GM21381 (cell line): ENCODE measurements around the gene UNC93A.
"Not testable (repeated sequence)": the region's sequence is repeated elsewhere in the genome, so short reads cannot be mapped to it uniquely, and the experiment has no call there.

ENCODE experiments used
- ATAC-seq: cut with Tn5 transposase; IDR thresholded peaks from one replicate; pipeline ENCODE4 v1.9.1; 2021; ENCODE audit warnings: mild to moderate bottlenecking, moderate library complexity; ENCODE audit not compliant: unreplicated experiment

The UNC93A gene

DNA sequence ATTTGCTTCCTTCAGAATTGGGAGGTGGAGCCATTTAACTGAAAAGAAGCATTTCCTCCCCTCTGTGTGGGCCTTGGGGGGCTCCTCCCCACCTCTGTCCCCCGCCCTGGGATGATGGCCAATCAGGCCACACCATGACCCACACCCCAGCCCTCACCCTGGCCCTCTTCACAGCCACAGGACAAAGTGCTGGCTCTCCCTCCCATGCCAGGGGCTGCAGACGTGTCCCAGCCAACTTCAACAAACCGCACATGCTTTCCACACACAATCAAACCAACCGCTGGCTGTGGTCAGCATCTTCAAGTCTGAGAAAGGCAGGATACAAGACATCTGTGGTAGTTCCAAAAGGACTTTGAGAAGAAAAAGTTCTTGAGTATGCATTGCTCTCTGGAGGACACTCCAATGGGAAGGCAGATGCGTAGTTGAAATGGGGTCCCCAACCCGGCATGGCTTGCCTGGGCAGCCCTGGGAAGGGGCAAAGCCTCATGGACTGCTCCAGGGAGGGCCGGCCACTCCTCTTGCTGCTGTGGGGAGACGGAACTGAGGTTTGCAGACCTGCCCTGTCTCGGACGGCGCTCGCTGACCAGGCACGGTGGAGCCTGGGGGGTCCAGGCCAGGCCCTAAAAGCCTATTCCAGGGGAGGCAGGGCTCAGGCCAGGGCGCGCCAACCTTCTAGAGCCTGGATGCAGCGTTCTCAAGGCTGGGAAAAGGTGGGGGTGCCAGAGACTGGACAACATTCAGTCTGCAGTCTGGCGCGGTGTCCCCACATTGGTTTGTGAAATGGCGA lies 45.9 kb downstream of the UNC93A start:
- ATAC-seq = no peak

DNA sequence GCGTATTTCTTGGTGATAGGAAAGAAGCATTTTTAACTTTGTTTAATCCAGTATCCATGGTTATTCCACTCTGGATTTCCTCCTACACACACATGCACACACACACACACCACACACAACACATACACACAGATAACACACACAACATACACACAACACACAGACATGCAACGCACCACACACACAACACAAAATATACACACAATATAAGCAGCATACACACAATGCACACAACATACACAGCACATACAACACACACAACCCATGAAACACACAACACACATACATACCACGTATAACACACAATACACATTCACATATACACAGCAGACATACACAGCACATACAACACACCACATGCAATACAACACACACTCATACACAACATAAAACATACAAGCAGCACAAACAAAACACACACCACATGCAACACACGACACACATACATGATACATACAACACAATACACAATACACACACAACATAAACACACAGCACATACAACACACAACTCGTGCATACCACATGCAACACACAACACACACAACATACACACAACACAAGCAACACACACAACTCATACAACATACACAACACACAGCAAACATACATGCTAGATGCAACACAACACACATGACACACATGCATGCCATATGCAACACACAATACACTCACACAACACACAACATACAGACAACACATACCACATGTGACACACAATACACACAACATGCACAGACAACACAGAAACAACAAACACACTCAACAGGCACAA lies 46.7 kb downstream of the UNC93A start:
- ATAC-seq = no peak

DNA sequence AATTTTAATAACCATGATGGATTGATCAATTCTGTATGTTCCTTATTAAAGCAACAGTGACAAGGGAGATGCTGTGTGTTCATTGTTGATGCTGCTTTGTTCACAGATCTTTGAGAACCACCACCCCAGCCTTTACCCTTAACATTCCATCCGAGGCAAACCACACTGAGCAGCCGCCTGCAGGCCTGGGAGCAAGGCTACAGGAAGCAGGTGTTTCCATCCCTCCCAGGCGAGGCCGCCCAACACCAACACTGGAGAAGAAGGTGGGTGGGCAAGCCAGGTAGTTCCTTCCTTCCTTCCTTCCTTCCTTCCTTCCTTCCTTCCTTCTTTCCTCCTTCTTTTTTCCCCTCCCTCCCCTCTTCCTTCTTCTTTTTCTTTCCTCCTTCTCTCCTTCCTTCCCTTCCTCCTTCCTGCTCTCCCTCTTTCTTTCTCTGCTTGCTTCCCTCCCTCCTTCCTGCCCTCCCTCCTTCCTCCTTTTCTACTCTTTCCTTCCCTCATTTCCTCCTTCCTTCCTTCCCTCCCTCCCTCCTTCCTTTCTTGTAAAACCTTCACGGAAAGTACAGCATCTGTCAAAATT lies 47.5 kb downstream of the UNC93A start:
- ATAC-seq = no peak

DNA sequence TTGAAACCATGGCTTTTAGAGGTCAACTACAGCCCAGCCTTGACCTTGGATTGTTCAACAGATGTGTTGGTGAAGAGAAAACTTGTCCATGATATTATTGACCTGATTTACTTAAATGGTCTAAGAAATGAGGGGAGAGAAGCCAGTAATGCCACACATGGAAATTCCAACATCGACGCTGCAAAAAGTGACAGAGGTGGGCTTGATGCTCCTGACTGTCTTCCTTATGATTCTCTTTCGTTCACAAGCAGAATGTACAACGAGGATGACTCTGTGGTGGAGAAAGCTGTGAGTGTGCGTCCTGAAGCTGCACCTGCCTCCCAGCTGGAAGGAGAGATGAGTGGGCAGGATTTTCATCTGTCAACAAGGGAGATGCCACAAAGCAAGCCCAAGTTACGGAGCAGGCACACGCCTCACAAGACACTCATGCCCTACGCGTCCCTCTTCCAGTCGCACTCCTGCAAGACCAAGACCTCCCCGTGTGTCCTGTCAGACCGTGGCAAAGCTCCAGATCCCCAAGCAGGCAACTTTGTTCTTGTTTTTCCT lies 50.0 kb downstream of the UNC93A start:
- ATAC-seq = no peak

DNA sequence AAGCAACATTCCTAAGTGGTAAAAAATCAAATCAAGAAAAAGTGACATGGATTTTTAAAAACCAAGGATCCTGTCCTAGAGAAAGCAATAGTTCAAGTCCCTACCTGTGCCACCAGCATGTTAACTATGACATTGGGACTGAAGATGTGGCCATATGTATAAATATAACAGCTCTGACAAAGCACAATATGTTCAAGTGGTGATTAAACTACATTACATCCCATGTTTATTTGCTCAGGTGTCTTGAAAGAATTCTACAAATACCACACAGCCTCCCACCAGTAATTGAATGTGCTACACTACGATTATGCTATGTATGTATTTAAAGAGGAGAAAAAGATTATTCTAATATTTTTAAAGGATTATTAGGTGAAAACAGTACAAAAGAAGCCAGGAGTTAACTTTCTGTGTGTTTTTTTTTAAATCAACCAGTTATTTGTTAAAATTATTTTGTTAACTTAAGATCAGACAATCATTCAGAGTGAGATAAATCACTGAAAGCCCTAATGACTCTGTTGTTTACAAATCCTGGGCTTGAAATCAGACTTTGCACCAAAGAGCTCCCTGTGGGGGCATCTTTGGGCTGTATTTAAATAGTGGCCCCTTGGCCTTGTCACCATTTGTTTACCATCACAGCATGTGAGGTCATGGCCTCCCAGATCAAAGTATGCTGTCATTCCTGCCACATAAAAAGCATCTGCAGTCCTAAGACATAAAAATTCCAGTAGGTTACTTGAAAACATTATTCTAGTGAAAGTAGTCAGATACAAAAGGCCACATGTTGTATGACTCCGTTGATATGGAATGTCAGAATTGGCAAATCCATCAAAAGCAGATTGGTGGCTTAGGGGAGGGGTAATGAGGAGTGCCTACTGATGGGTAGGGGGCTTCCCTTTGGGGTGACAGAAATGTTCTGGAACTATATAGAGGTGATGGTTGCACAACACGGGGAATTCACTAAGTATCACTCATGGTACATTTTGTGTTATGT lies 50.8 kb downstream of the UNC93A start:
- ATAC-seq = no peak

DNA sequence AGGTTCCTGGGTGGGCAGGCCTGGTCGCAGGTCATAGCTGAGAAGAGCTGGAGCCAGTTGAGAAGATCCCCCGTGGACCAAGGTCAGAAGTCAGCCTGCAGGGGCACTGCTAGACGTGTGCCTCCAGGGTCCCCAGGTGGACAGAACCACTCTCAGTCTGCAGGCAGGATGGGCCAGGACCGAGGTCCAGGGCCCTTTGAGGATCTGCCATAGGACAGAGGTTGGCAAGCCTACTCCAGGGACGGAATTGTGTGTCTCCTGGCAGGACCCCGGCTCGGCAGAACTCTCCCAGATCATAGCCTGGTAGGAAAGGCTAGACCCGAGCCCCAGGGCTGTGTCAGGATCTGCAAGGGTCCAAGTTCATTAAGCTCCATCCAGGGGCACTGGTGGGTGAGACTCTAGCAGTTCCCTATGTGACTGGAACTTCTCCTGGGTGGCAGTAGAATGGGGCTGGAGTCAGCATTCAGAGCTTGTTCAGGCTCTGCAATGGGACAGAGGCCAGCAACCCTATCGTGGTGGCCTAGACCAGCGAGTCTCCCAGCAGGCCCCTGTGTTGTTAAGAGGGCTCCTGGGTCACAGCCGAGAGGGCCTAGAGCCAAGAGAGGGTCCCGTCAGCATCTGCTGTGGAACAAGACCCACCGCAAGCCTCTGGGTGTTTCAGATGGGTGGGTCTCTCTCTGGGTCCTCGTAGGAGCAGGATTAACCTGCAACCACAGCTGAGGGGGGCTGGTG lies 51.9 kb downstream of the UNC93A start:
- ATAC-seq = no peak

DNA sequence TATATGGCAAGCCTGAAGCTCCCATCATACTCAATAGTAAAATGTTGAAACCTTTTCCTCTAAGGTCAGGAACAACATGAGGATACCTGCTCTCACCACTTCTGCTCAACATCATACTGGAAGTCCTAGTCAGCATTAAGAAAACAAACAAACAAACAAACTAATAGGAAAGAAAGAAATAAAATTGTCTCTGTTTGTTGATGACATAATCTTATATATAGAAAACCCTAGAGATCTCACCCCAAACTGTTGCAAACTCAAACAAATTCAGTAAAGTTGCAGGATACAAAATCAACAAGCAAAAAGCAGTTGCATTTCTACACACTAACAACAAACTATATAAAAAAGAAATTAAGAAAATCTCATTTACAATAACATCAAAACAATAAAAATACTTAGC lies 54.2 kb downstream of the UNC93A start:
- no peak for ATAC-seq

DNA sequence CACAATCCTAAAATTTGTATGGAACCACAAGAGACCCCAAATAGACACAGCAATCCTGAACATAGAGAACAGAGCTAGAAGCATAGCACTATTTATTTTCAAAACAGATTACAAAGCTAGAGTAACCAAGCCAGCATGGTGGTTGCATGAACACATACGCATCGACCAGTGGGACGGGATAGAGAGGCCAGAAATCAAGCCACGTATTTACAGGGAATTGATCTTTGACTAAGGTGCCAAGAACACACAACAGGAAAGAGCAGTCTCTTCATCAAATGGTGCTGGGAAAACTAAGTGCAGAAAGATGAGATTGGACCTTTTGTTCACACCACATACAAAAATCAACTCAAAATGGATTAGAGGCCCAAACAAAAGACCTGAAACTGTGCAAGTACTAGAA lies 54.8 kb downstream of the UNC93A start:
- ATAC-seq = no peak

DNA sequence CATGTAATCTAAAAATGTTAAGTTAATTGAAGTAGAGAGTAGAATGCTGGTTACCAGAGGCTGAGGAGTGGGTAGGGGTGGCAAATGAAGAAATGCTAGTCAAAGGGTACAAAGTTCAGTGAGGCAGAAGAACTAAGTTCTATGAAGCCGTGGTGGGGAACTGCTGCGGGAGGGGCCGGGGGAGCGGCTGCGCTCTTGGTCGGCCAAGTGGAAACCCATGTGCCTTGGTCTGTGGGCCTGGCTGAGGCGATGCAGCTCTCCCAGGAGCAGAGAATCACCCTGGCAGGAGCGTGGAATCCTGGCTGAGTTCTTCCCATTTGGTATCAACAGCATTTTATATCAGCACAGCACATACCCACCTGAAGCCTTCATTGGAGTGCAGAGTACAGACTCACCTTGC lies 56.1 kb downstream of the UNC93A start:
- no peak for ATAC-seq

DNA sequence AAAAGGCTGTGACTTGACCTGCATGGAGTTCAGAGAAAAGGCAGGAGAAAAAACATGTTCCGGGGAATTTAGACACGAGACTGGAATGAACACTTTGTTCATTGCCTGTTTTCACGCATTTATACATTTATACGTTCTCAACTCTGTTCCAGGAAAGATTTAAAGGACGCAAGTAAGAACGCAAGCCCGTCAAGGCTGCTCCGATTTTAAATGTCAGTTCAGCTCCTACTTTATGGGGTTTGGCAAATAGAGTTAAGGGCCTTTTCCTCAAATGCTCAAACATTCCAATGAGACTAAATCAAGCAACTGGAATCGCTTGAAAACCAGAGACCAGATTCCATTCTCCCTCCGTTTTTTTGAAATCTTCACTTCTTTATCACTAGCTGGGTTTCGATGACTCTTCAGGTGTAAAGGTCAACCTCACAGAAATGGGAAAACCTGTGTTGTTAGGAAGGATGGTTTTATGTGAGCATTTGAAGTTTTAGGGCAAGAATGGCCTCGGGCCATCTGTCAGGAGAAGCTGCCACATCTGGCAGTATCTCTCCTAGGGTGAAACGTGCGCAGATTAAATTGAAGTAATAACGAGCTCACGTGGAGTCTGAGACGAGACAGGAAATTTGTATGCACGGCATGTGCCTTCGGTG lies 58.6 kb downstream of the UNC93A start:
- ATAC-seq = no peak

DNA sequence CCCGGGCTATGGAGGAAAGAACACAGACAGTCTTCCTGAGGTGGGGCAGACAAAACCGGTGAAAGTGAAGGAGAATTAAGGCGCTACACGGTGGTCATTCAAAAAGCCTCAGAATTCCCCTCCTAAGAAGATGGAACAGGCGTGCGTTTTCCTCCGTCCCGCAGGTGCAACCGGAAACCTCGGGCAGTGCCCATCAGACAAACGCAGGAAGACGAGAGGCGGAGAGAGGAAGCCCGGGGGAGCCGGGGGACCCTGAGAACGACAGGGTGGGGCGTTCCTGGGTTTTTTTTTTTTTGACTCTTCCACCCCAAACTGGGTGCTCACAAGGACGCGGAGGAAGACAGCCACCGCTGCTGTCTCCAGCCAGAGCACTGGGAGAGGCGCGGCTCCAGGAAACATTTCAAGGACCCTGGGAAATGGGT lies 59.2 kb downstream of the UNC93A start:
- no peak for ATAC-seq

DNA sequence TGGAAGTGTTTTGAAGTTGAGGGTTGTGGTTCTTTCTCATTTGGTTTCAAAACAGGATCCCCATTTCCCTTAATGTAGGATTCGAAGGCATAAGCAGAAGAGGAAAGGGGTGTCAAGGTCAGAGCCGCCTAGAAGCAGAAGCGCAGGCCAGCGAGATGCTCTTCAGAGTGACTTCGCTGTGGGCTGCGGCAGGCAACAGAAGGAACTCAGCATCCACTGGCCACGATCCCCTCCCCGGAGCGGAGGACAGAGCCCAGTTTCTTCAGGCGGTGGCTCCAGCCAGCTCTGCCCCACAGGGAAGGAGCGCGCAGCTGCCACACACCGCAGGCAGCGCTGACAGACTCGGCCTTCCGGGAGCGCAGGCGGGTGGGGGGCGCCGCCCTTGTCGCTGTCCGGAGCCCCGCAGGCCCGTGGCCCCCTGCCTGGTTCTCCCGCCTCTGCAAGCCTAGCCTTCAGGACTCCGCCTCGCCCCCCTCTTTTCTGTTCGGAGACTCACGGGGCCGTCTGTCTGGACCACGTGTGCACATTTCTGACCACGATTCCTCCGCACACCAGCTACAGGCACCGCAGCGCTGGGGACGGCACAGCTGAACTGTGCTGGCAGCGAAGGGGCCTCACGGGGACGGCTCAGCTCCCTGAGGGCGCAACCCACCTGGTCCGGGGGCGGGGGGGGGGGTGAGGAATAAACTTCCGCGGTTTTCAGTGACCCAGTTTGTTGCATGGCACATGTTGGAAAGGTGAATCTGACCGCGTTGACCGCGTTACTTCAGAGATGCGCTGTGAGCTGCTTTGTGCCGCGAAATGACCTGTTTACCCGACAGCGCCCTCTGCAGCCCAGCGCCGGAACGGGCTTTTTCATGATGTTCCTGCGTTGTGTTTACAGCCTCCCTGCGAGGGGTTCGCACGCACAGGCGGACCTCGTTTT lies 59.9 kb downstream of the UNC93A start:
- ATAC-seq = peak; percentile 52

DNA sequence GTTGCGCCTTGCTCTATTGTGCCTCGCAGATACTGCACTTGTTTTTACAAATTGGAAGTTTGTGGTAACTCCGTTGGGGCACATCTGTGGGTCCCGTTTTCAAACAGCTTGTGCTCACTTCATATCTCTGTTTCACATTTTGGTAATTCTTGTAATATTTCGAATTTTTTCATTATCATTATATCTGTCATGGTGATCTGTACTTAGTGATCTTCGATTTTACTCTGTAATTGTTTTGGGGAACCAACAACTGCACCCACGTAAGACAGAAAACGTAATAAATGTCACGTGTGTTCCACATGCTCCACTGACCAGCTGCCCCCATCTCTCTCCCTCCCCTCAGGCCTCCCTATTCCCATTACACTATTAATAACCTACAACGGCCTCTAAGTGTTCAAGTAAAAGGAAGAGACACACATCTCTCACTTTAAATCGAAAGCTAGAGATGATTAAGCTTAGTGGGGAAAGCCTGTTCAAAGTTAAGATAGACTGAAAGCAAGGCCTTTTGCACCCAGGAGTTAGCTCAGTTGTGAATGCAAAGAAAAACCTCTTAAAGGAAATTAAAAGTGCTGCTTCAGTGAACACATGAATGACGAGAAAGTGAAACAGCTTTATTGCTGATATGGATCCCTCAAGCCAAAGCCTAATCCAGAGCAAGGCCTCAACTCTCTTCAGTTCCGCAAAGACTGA lies 60.7 kb downstream of the UNC93A start:
- ATAC-seq = peak; percentile 66

DNA sequence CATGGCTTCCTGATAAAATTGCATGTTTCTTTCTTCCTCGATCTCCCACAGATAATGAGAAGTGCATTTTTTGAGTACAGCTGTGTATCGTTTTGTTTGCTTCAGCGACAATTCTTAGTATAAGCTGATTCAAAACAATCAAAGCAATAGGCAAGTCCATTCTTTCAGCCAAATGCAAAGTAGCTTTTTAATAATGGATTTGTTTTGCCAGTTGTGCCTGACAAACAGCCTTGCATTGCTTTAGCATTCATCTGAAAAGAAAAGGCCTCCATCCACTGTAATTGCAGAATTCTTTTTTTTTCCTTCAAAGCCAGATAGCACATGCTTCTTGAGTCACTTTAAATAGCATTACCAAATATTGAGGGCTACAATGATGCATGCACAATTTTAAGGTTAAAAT lies 65.8 kb downstream of the UNC93A start:
- no peak for ATAC-seq

DNA sequence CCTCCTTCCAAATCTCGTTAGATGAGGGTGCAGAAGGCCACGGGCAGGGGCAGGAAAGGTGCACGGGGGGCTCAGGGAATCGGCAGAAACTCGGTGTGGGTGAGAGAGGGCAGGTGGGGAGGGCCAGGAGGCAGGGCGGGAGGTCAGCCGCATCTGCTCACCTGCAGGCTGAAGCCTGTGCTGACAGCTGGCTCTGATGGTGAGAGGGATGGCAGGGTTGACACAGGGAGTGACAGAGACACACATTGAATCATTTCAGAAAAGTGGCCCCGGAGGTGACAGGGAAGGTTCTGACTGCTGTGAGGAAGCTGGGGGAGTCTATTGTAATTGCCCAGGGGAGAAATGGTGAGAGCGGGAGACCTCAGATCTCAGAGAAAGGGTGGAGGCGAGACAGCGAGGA lies 67.3 kb downstream of the UNC93A start:
- not testable (repeated sequence) for ATAC-seq

DNA sequence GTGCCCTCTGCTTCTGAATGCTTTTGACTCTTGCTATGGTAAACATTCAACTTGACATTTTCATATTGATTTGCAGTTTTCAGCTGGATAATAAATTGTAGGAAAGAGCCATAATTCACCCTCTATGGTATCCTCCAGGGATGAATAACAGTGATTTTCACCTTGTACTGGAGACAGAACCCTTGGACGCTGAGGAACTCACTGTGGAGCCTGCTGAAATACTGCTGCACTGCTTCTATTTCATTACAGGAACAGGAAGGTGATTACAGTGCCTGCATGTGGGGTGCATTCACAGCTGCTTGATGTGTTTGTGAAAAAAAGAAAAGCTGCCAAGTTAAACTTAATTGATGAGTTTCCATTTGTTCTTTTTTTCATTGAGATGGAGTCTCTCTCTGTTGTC lies 70.1 kb downstream of the UNC93A start:
- not testable (repeated sequence) for ATAC-seq
